Smooth muscle cell (in vitro differentiated cells): Measurements from ENCODE around the gene DDAH1. TPM values are rescaled to one million over a fixed set of nuclear protein-coding genes. Genes with fewer than 3 reads are reported as not detected.
A peak's percentile ranks its signal among the peaks of the same experiment; 100 is the strongest.

ENCODE experiments used
- DNase-seq: peaks from one replicate; lab custom pipeline; 2025; ENCODE audit not compliant: unreplicated experiment; lab: John Stamatoyannopoulos, UW
- H2AFZ ChIP-seq: fragments of 200-600 bp; sonication (generic); 2 replicates; pipeline ENCODE4 v1.6.0; 2016; ENCODE audit warnings: antibody characterized with exemption, low read depth, mild to moderate bottlenecking
- H3F3A ChIP-seq: fragments of 200-600 bp; sonication (generic); 2 replicates; pipeline ENCODE4 v1.6.0; 2017; ENCODE audit warnings: antibody characterized with exemption, low read depth
- H3K27ac ChIP-seq: fragments of 200-600 bp; sonication (generic); 2 replicates; pipeline ENCODE4 v1.5.1; 2016; ENCODE audit warnings: low read depth, mild to moderate bottlenecking
- H3K27me3 ChIP-seq: fragments of 200-600 bp; sonication (generic); 2 replicates; pipeline ENCODE4 v1.6.1; 2016; ENCODE audit warnings: low read depth, mild to moderate bottlenecking
- H3K36me3 ChIP-seq: fragments of 200-600 bp; sonication (generic); 2 replicates; pipeline ENCODE4 v1.5.1; 2016; ENCODE audit warnings: low read depth
- H3K4me1 ChIP-seq: fragments of 200-600 bp; sonication (generic); 2 replicates; pipeline ENCODE4 v1.5.1; 2016; ENCODE audit warnings: low read depth
- H3K4me2 ChIP-seq: fragments of 200-600 bp; sonication (generic); 2 replicates; pipeline ENCODE4 v1.6.0; 2016; ENCODE audit warnings: mild to moderate bottlenecking
- H3K4me3 ChIP-seq: fragments of 200-600 bp; sonication (generic); 2 replicates; pipeline ENCODE4 v1.5.1; 2016; ENCODE audit warnings: mild to moderate bottlenecking
- H3K79me2 ChIP-seq: fragments of 200-600 bp; sonication (generic); 2 replicates; pipeline ENCODE4 v1.6.0; 2016; ENCODE audit warnings: low read depth, mild to moderate bottlenecking
- H3K9ac ChIP-seq: fragments of 200-600 bp; sonication (generic); 2 replicates; pipeline ENCODE4 v1.6.0; 2016; ENCODE audit warnings: low read depth
- H3K9me3 ChIP-seq: fragments of 200-600 bp; sonication (generic); replicated peaks from 2 replicates; pipeline ENCODE4 v1.5.1; 2016; ENCODE audit warnings: low read depth
- H4K20me1 ChIP-seq: fragments of 200-600 bp; sonication (generic); 2 replicates; pipeline ENCODE4 v1.6.0; 2016; ENCODE audit warnings: low read depth
- WGBS: methylation state at CpG from one replicate; pipeline ENCODE4 v1.1.7; 2016; ENCODE audit warnings: low lambda C conversion rate; 5-methylcytosine and 5-hydroxymethylcytosine counted together
- polyA plus RNA-seq: library from polyadenylated mRNA; unstranded; fragments of >200 nt; fragmentation: Nextera tagmentation; extraction: Ambion mirVana; gene quantifications from 2 replicates; pipeline ENCODE4 v1.2.1, GENCODE V29; 2016
- total RNA-seq: library from RNA; depleted of rRNA; stranded (reverse); fragments of >200 nt; gene quantifications from 2 replicates; pipeline ENCODE4 v1.2.3, GENCODE V29; 2014
- TF ChIP-seq, protein P1 (sequence below): fragments of 200-600 bp; sonication (generic); IDR thresholded peaks from 2 replicates; pipeline ENCODE4 v1.5.1; 2017; ENCODE audit warnings: borderline replicate concordance, mild to moderate bottlenecking, antibody characterized with exemption; ENCODE audit not compliant: insufficient read depth, poor library complexity, severe bottlenecking

DDAH1 gene
- total and polyA plus RNA-seq, 2 experiments from 2014 or later, result 13.8 to 30.8 TPM

GRCh38 chr1:85279458-85280080 lies 185.4 kb downstream of the DDAH1 start:
- Histone ChIP-seq H4K20me1 (peaks cover 8% of the 10 kb centered on the region), H3K27me3 (no peaks in the 10 kb centered on the region), H3K9ac (peak overlapping the region; percentile 13), H3K4me3 (no peak overlapping the region), H2AFZ (peak overlapping the region; percentile 1), H3K4me1 (peaks cover 9% of the 10 kb centered on the region), H3K36me3 (no peaks in the 10 kb centered on the region), H3K9me3 (no peaks in the 10 kb centered on the region), H3F3A (peaks cover 17% of the 10 kb centered on the region), H3K27ac (peak overlapping the region; percentile 94), H3K79me2 (peaks cover 12% of the 10 kb centered on the region), H3K4me2 (peak overlapping the region; percentile 64)
- no peak for DNase-seq
- 93% methylated on average over 10 of the region's 10 CpGs for WGBS
- TF ChIP-seq, protein P1, sequence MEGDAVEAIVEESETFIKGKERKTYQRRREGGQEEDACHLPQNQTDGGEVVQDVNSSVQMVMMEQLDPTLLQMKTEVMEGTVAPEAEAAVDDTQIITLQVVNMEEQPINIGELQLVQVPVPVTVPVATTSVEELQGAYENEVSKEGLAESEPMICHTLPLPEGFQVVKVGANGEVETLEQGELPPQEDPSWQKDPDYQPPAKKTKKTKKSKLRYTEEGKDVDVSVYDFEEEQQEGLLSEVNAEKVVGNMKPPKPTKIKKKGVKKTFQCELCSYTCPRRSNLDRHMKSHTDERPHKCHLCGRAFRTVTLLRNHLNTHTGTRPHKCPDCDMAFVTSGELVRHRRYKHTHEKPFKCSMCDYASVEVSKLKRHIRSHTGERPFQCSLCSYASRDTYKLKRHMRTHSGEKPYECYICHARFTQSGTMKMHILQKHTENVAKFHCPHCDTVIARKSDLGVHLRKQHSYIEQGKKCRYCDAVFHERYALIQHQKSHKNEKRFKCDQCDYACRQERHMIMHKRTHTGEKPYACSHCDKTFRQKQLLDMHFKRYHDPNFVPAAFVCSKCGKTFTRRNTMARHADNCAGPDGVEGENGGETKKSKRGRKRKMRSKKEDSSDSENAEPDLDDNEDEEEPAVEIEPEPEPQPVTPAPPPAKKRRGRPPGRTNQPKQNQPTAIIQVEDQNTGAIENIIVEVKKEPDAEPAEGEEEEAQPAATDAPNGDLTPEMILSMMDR, result no peak

GRCh38 chr1:85278853-85279314 lies 186.1 kb downstream of the DDAH1 start:
- Histone ChIP-seq H3K4me1 (peaks cover 15% of the 10 kb centered on the region), H4K20me1 (peaks cover 15% of the 10 kb centered on the region), H3K36me3 (no peaks in the 10 kb centered on the region), H3K79me2 (peaks cover 18% of the 10 kb centered on the region), H3K4me2 (peak overlapping the region; percentile 64), H2AFZ (peak overlapping the region; percentile 1), H3K27me3 (no peaks in the 10 kb centered on the region), H3K4me3 (no peak overlapping the region), H3K27ac (peak overlapping the region; percentile 94), H3K9ac (peak overlapping the region; percentile 13), H3K9me3 (no peaks in the 10 kb centered on the region), H3F3A (peaks cover 17% of the 10 kb centered on the region)
- TF ChIP-seq, protein P1, result no peak
- 0% methylated on average over 2 of the region's 2 CpGs for WGBS
- DNase-seq, result peak; percentile 6

DNA sequence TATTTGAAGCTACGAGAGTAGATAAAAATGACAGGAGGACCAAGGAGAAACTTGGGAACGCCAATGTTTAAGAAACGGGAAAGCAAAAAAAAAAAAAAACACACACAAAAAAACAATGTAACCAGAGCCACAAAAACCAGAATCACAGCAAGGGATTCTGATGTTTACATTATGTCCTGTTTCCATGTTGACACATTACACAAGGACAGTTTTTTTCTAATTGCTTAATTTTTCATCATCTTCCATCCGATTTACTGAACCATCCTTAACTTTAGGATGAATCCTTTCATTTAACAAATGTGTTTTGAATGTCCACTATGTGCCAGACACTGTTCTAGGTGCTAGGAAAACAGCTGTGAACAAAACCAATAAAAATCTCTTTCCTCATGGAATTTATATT lies 187.2 kb downstream of the DDAH1 start:
- H4K20me1 ChIP-seq, result peaks cover 25% of the 10 kb centered on the region
- no peak overlapping the region for H2AFZ ChIP-seq
- no peaks in the 10 kb centered on the region for H3K36me3 ChIP-seq
- H3K4me1 ChIP-seq, result peaks cover 15% of the 10 kb centered on the region
- H3K9ac ChIP-seq, result no peak overlapping the region
- H3K27ac ChIP-seq, result peak overlapping the region; percentile 94
- TF ChIP-seq, protein P1, result no peak
- DNase-seq, result no peak
- H3K27me3 ChIP-seq, result no peaks in the 10 kb centered on the region
- H3K9me3 ChIP-seq, result no peaks in the 10 kb centered on the region
- H3K79me2 ChIP-seq, result peaks cover 29% of the 10 kb centered on the region
- H3K4me2 ChIP-seq, result no peak overlapping the region
- WGBS, result 88% methylated on average over 4 of the region's 4 CpGs
- no peak overlapping the region for H3K4me3 ChIP-seq
- peaks cover 17% of the 10 kb centered on the region for H3F3A ChIP-seq
